SK-N-SH (cell line): ENCODE data around the gene ELN. TPM values are rescaled to one million over a fixed set of nuclear protein-coding genes. Genes with fewer than 3 reads are reported as not detected.
A peak's percentile ranks its signal among the peaks of the same experiment; 100 is the strongest.

Experiments used
- CTCF ChIA-PET: fragments of 300-600, 350-600 bp; formaldehyde crosslinking; extraction: SDS; loops from one replicate; lab custom pipeline; 2021; lab: Yijun Ruan, JAX
- POLR2A ChIA-PET: fragments of 350-600 bp; sonication (Branson Sonifier 250); formaldehyde crosslinking; extraction: SDS; loops from one replicate; lab custom pipeline; 2020; ENCODE audit warnings: antibody characterized with exemption, inconsistent platforms; lab: Yijun Ruan, JAX
- DNase-seq: peaks from one replicate; pipeline ENCODE4 v3.0.0; 2012
- H2AFZ ChIP-seq: fragments of 200-600 bp; sonication (generic); 2 replicates; pipeline ENCODE4 v1.8.1; 2016; ENCODE audit warnings: antibody characterized with exemption, mild to moderate bottlenecking, low read depth
- H3F3A ChIP-seq: fragments of 200-600 bp; sonication (generic); replicated peaks from 2 replicates; pipeline ENCODE3; 2016; ENCODE audit warnings: antibody characterized with exemption, mild to moderate bottlenecking; ENCODE audit not compliant: insufficient read depth
- H3K27ac ChIP-seq, 2 experiments: fragments of 200-500 bp in 1 of 2; fragments of 200-600 bp in 1 of 2; sonication (Bioruptor generic) in 1 of 2; sonication (generic), shearing (Covaris generic) in 1 of 2; 2 replicates each; pipeline versions ENCODE4 v1.5.1 to v1.6.1; 2014 to 2016; ENCODE audit warnings: low read depth in 2 of 2, inconsistent platforms in 1 of 2, low read length in 1 of 2, mild to moderate bottlenecking in 1 of 2, mixed read lengths in 1 of 2
- H3K27me3 ChIP-seq: fragments of 200-600 bp; sonication (generic), shearing (Covaris generic); 2 replicates; pipeline ENCODE4 v1.6.1; 2016; ENCODE audit warnings: mixed run types; ENCODE audit not compliant: insufficient read depth
- H3K36me3 ChIP-seq, 2 experiments: fragments of 200-500 bp in 1 of 2; fragments of 200-600 bp in 1 of 2; sonication (Bioruptor generic) in 1 of 2; sonication (generic) in 1 of 2; replicated peaks in 1 of 2; 2 replicates each; pipeline versions ENCODE3 to v1.5.1; 2014 to 2016; ENCODE audit warnings: low read length in 1 of 2, mild to moderate bottlenecking in 1 of 2; ENCODE audit not compliant: insufficient read depth in 2 of 2, control insufficient read depth in 1 of 2
- H3K4me1 ChIP-seq, 2 experiments: fragments of 200-500 bp in 1 of 2; fragments of 200-600 bp in 1 of 2; sonication (Bioruptor generic) in 1 of 2; sonication (generic), shearing (Covaris generic) in 1 of 2; 2 replicates each; pipeline versions ENCODE4 v1.5.1 to v1.6.1; 2014 to 2016; ENCODE audit warnings: low read depth in 1 of 2, low read length in 1 of 2, mixed run types in 1 of 2; ENCODE audit not compliant: insufficient read depth in 2 of 2, control insufficient read depth in 1 of 2
- H3K4me2 ChIP-seq: fragments of 200-600 bp; sonication (generic), shearing (Covaris generic); 2 replicates; pipeline ENCODE4 v1.6.1; 2017; ENCODE audit warnings: mixed run types
- H3K4me3 ChIP-seq, 2 experiments: fragments of 200-500 bp in 1 of 2; fragments of 200-600 bp in 1 of 2; sonication (Bioruptor generic) in 1 of 2; sonication (generic), shearing (Covaris generic) in 1 of 2; 2 replicates each; pipeline versions ENCODE4 v1.5.1 to v1.8.1; 2014 to 2016; ENCODE audit warnings: low read depth in 2 of 2, inconsistent platforms in 1 of 2, low read length in 1 of 2, mild to moderate bottlenecking in 1 of 2, mixed read lengths in 1 of 2, moderate library complexity in 1 of 2
- H3K79me2 ChIP-seq: fragments of 200-600 bp; sonication (generic); 2 replicates; pipeline ENCODE4 v1.8.1; 2017; ENCODE audit warnings: mild to moderate bottlenecking; ENCODE audit not compliant: insufficient read depth
- H3K9ac ChIP-seq: fragments of 200-600 bp; sonication (generic); 2 replicates; pipeline ENCODE4 v1.6.1; 2017; ENCODE audit warnings: mixed run types
- H3K9me2 ChIP-seq: fragments of 200-600 bp; sonication (generic); 2 replicates; pipeline ENCODE4 v1.6.1; 2017; ENCODE audit warnings: mixed run types
- H3K9me3 ChIP-seq: fragments of 200-600 bp; sonication (generic); 2 replicates; pipeline ENCODE4 v1.6.1; 2017; ENCODE audit warnings: mixed run types, mild to moderate bottlenecking, moderate library complexity
- H4K20me1 ChIP-seq: fragments of 200-600 bp; sonication (generic); 2 replicates; pipeline ENCODE4 v1.6.1; 2017; ENCODE audit warnings: mild to moderate bottlenecking, mixed run types; ENCODE audit not compliant: insufficient read depth
- CHD2 ChIP-seq: fragments of 150-350 bp; IDR thresholded peaks from 2 replicates; pipeline ENCODE4 v1.6.1; 2018; ENCODE audit warnings: low read length; ENCODE audit not compliant: partially characterized antibody
- CTCF ChIP-seq: fragments of 200-600 bp; sonication (generic); IDR thresholded peaks from 2 replicates; pipeline ENCODE4 v1.6.1; 2017; ENCODE audit warnings: antibody characterized with exemption, mild to moderate bottlenecking, moderate library complexity
- ELF1 ChIP-seq: IDR thresholded peaks from 2 replicates; pipeline ENCODE4 v1.4.0; 2012
- EZH2phosphoT487 ChIP-seq: fragments of 200-600 bp; sonication (generic); IDR thresholded peaks from 2 replicates; pipeline ENCODE4 v1.6.1; 2017; ENCODE audit warnings: low read depth, mixed run types, mild to moderate bottlenecking, antibody characterized with exemption, moderate library complexity, borderline replicate concordance
- FOXM1 ChIP-seq: IDR thresholded peaks from 2 replicates; pipeline ENCODE4 v1.4.0; 2012; ENCODE audit warnings: low read depth, mild to moderate bottlenecking
- GATA2 ChIP-seq: sonication (generic); formaldehyde crosslinking; IDR thresholded peaks from 2 replicates; pipeline ENCODE4 v1.5.0; 2020; ENCODE audit warnings: mild to moderate bottlenecking, missing genetic modification reagents
- IRF3 ChIP-seq: fragments of 150-350 bp; IDR thresholded peaks from 2 replicates; pipeline ENCODE4 v1.6.1; 2016; ENCODE audit warnings: mild to moderate bottlenecking, low read depth, low read length
- JUND ChIP-seq: IDR thresholded peaks from 2 replicates; pipeline ENCODE4 v1.4.0; 2012
- MEF2A ChIP-seq: IDR thresholded peaks from 2 replicates; pipeline ENCODE4 v1.4.0; 2012; ENCODE audit warnings: low read depth, borderline replicate concordance
- MXI1 ChIP-seq: IDR thresholded peaks from 2 replicates; pipeline ENCODE4 v1.6.1; 2012; ENCODE audit warnings: mild to moderate bottlenecking, low read depth, low read length, improper control_type of control experiment
- NRF1 ChIP-seq: IDR thresholded peaks from 2 replicates; pipeline ENCODE4 v1.6.1; 2012; ENCODE audit warnings: low read depth, mild to moderate bottlenecking, low read length
- PBX3 ChIP-seq: IDR thresholded peaks from 2 replicates; pipeline ENCODE4; 2012
- RAD21 ChIP-seq: IDR thresholded peaks from 2 replicates; pipeline ENCODE4 v1.6.1; 2012; ENCODE audit warnings: mild to moderate bottlenecking, low read length
- RCOR1 ChIP-seq: fragments of 150-350 bp; IDR thresholded peaks from 2 replicates; pipeline ENCODE4 v1.6.1; 2017; ENCODE audit warnings: antibody characterized with exemption, low read length
- RFX5 ChIP-seq: IDR thresholded peaks from 2 replicates; pipeline ENCODE4 v1.6.1; 2012; ENCODE audit warnings: mild to moderate bottlenecking, improper control_type of control experiment, low read length
- SIN3A ChIP-seq: IDR thresholded peaks from 2 replicates; pipeline ENCODE4 v1.6.1; 2012; ENCODE audit warnings: low read depth, mild to moderate bottlenecking, low read length, moderate library complexity, borderline replicate concordance
- TAF1 ChIP-seq: IDR thresholded peaks from 2 replicates; pipeline ENCODE4 v1.6.1; 2012; ENCODE audit warnings: low read depth, mild to moderate bottlenecking, low read length, moderate library complexity, borderline replicate concordance
- TEAD4 ChIP-seq: IDR thresholded peaks from 2 replicates; pipeline ENCODE4 v1.4.0; 2012; ENCODE audit warnings: mild to moderate bottlenecking, borderline replicate concordance; ENCODE audit not compliant: insufficient read depth
- USF1 ChIP-seq: IDR thresholded peaks from 2 replicates; pipeline ENCODE4 v1.4.0; 2012; ENCODE audit warnings: low read depth, borderline replicate concordance
- YY1 ChIP-seq: IDR thresholded peaks from 2 replicates; pipeline ENCODE4 v1.4.0; 2012; ENCODE audit warnings: low read depth, mild to moderate bottlenecking
- WGBS: methylation state at CpG from one replicate; pipeline ENCODE4 v1.1.6; 2017; ENCODE audit warnings: low lambda C conversion rate; 5-methylcytosine and 5-hydroxymethylcytosine counted together
- polyA plus RNA-seq, 3 experiments: library from polyadenylated mRNA; depleted of rRNA; stranded (reverse); fragments of >200 nt; gene quantifications; 2 replicates each; pipeline ENCODE4 v1.2.3, GENCODE V29; 2012

ELN gene
- polyA plus RNA-seq, 1 of the 3 experiments (the other 2 are of a cell fraction): 12.5 TPM

GRCh38 chr7:74021546-74022320 lies 6.2 kb upstream of the ELN start:
- WGBS: 97% methylated on average over 22 of the region's 26 CpGs
- Histone ChIP-seq H3K79me2 (no peaks in the 10 kb centered on the region), H3F3A (peaks cover 24% of the 10 kb centered on the region), H3K9ac (no peak overlapping the region), H2AFZ (no peak overlapping the region), H3K9me3 (no peaks in the 10 kb centered on the region), H3K4me1 (peaks cover 20 to 51% of the 10 kb centered on the region in 2 experiments), H3K9me2 (no peaks in the 10 kb centered on the region), H4K20me1 (no peaks in the 10 kb centered on the region), H3K4me3 (no peak overlapping the region), H3K36me3 (no peaks in the 10 kb centered on the region), H3K27ac (no peak overlapping the region), H3K4me2 (no peak overlapping the region), H3K27me3 (no peaks in the 10 kb centered on the region)
- POLR2A ChIA-PET: interaction anchor here (1.4 kb wide), 1 partner anchor 101 kb away, joined by 3 read pairs; no protein-coding TSS in a partner anchor
- TF ChIP-seq MEF2A: no peak
- no peak for TF ChIP-seq RFX5
- TF ChIP-seq MXI1: no peak
- TF ChIP-seq TAF1: no peak
- DNase-seq: no peak
- CTCF ChIA-PET: interaction anchor here (0.6 to 1.9 kb wide), 4 partner anchors 12 to 152 kb away, joined by 3 to 4 read pairs (median 3); no protein-coding TSS in a partner anchor

GRCh38 chr7:74022507-74022906 lies 5.5 kb upstream of the ELN start:
- Histone ChIP-seq H3K27ac (peak overlapping the region in 1 of 2 experiments; percentile 55; a peak in 2 of 4 replicates), H3K79me2 (no peaks in the 10 kb centered on the region), H3K9ac (peak overlapping the region; percentile 11; the same call in 1 of the 2 replicates), H4K20me1 (no peaks in the 10 kb centered on the region), H3K27me3 (no peaks in the 10 kb centered on the region), H3K4me2 (peak overlapping the region; percentile 73), H3K36me3 (no peaks in the 10 kb centered on the region), H3K9me3 (no peaks in the 10 kb centered on the region), H3K9me2 (no peaks in the 10 kb centered on the region), H3F3A (peaks cover 22% of the 10 kb centered on the region), H3K4me3 (no peak overlapping the region), H2AFZ (peak overlapping the region; percentile 75; the same call in 1 of the 2 replicates), H3K4me1 (peaks cover 20 to 59% of the 10 kb centered on the region in 2 experiments)
- CTCF ChIA-PET: interaction anchor here (0.6 to 1.9 kb wide), 2 partner anchors 134 to 152 kb away, joined by 3 to 4 read pairs; no protein-coding TSS in a partner anchor
- TF ChIP-seq NRF1 (no peak), RFX5 (no peak), RAD21 (no peak), USF1 (no peak), EZH2phosphoT487 (no peak), YY1 (no peak), IRF3 (no peak), SIN3A (no peak), CHD2 (no peak), RCOR1 (no peak), JUND (no peak), ELF1 (no peak), PBX3 (no peak), MEF2A (no peak), FOXM1 (no peak), TAF1 (no peak), TEAD4 (no peak), CTCF (no peak), GATA2 (CRISPR knock-in tag) (no peak)
- no peak for DNase-seq
- WGBS: 75% methylated on average over 7 of the region's 7 CpGs
- POLR2A ChIA-PET: interaction anchor here (1.4 kb wide), 1 partner anchor 101 kb away, joined by 3 read pairs; no protein-coding TSS in a partner anchor
